ENCODE results near the gene PITRM1. TPM values are rescaled to one million over a fixed set of nuclear protein-coding genes. Genes with fewer than 3 reads are reported as not detected.

The PITRM1 gene
- total RNA-seq, 1 donor from 2014 or later, result 35.9 TPM

- no peak for DNase-seq (ENCODE audit: low read depth in 2 of 2)
Observed at GRCh38 chr10:3139216-3139910, 33.2 kb downstream of the PITRM1 start.

GRCh38 chr10:3137958-3138726 lies 34.4 kb downstream of the PITRM1 start:
- no peak for DNase-seq (ENCODE audit: low read depth in 2 of 2)

GRCh38 chr10:3136763-3137611 lies 35.6 kb downstream of the PITRM1 start:
- no peak for DNase-seq (ENCODE audit: low read depth in 2 of 2)

GRCh38 chr10:3136336-3136735 lies 36.2 kb downstream of the PITRM1 start:
- DNase-seq (ENCODE audit: low read depth in 2 of 2), result no peak

GRCh38 chr10:3135006-3135405 lies 37.6 kb downstream of the PITRM1 start:
- DNase-seq (ENCODE audit: low read depth in 2 of 2), result no peak

- DNase-seq (ENCODE audit: low read depth in 2 of 2), result no peak
Observed at GRCh38 chr10:3133948-3134347, 38.6 kb downstream of the PITRM1 start.

- DNase-seq (ENCODE audit: low read depth in 2 of 2), result no peak
Observed at GRCh38 chr10:3132036-3133025, 40.3 kb downstream of the PITRM1 start.

- no peak for DNase-seq (ENCODE audit: low read depth in 2 of 2)
Observed at GRCh38 chr10:3131098-3131497, 41.5 kb downstream of the PITRM1 start.

GRCh38 chr10:3129581-3130340 lies 42.8 kb downstream of the PITRM1 start:
- DNase-seq (ENCODE audit: low read depth in 2 of 2), result no peak

- DNase-seq (ENCODE audit: low read depth in 2 of 2), result no peak
Observed at GRCh38 chr10:3128379-3129130, 44.0 kb downstream of the PITRM1 start.

- no peak for DNase-seq (ENCODE audit: low read depth in 2 of 2)
Observed at GRCh38 chr10:3127921-3128320, 44.7 kb downstream of the PITRM1 start.

- no peak for DNase-seq (ENCODE audit: low read depth in 2 of 2)
Observed at GRCh38 chr10:3126741-3127346, 45.7 kb downstream of the PITRM1 start.

GRCh38 chr10:3126249-3126648 lies 46.3 kb downstream of the PITRM1 start:
- no peak for DNase-seq (ENCODE audit: low read depth in 2 of 2)

GRCh38 chr10:3125527-3126170 lies 46.9 kb downstream of the PITRM1 start:
- DNase-seq (ENCODE audit: low read depth in 2 of 2), result no peak

GRCh38 chr10:3124412-3125175 lies 48.0 kb downstream of the PITRM1 start:
- DNase-seq (ENCODE audit: low read depth in 2 of 2), result peak in 1 of 2 donors; percentile 30

- DNase-seq (ENCODE audit: low read depth in 2 of 2), result no peak
Observed at GRCh38 chr10:3123571-3124411, 48.8 kb downstream of the PITRM1 start.
